Mucosa of rectum (tissue), 2 donors: Measurements from ENCODE around the gene KCTD14.
"Not testable (repeated sequence)": the region's sequence is repeated elsewhere in the genome, so short reads cannot be mapped to it uniquely, and the experiment has no call there.

Experiments
- H3K27ac ChIP-seq, 2 donors: one replicate each; pipeline ENCODE4 v1.7.0; 2013; ENCODE audit warnings: inconsistent platforms in 2 of 2, low read depth in 2 of 2, low read length in 2 of 2
- H3K27me3 ChIP-seq, 2 donors: one replicate each; pipeline ENCODE4 v1.7.0; 2013; ENCODE audit warnings: low read length in 2 of 2; ENCODE audit not compliant: control insufficient read depth in 2 of 2, insufficient read depth in 2 of 2
- H3K36me3 ChIP-seq, 2 donors: one replicate each; pipeline ENCODE4 v1.7.0; 2013; ENCODE audit warnings: low read length in 2 of 2; ENCODE audit not compliant: control insufficient read depth in 2 of 2, insufficient read depth in 2 of 2
- H3K4me1 ChIP-seq, 2 donors: one replicate each; pipeline ENCODE4 v1.7.0; 2013; ENCODE audit warnings: low read length in 2 of 2, mild to moderate bottlenecking in 1 of 2; ENCODE audit not compliant: control insufficient read depth in 2 of 2, insufficient read depth in 2 of 2
- H3K4me3 ChIP-seq, 2 donors: one replicate each; pipeline ENCODE4 v1.7.0; 2013; ENCODE audit warnings: low read length in 2 of 2
- H3K9ac ChIP-seq, 2 donors: one replicate each; pipeline ENCODE4 v1.7.0; 2013; ENCODE audit warnings: low read length in 2 of 2, low read depth in 1 of 2, mild to moderate bottlenecking in 1 of 2
- H3K9me3 ChIP-seq, 2 donors: one replicate each; pipeline ENCODE4 v1.7.0; 2013; ENCODE audit warnings: low read length in 2 of 2; ENCODE audit not compliant: control insufficient read depth in 2 of 2
- donor health status: healthy.
- donor health status: Normal muscosa, but diverticular disease.

KCTD14 gene

GRCh38 chr11:78062671-78063070, 39.6 kb upstream of the KCTD14 start:
- Histone ChIP-seq H3K36me3 (peaks cover 3 to 4% of the 10 kb centered on the region in 2 donors), H3K27ac (no peak overlapping the region), H3K4me1 (no peaks in the 10 kb centered on the region), H3K9ac (no peak overlapping the region), H3K4me3 (no peak overlapping the region), H3K27me3 (no peaks in the 10 kb centered on the region), H3K9me3 (no peaks in the 10 kb centered on the region)

DNA sequence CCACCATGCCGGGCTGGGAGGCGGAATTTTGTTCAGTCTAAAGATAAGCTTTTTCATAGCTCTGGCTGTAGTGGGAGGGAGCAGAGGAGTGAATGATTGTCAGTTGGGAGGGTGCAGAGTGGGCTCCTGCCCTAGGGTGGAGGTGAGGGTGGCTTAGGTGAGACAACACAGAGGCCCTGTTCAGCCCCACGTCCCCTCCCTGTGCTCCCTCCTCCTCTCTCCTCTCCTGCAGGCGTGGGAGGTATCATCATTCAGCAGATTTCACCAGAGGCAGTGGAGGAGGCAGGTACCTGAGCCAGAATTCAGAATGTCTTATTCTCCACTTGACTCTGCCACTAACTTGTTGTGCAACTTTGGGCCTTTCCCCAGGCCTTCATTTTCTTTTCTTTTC, 38.8 kb upstream of the KCTD14 start:
- H3K27ac ChIP-seq, result no peak overlapping the region
- H3K36me3 ChIP-seq, result no peaks in the 10 kb centered on the region
- H3K9ac ChIP-seq, result no peak overlapping the region
- H3K9me3 ChIP-seq, result no peaks in the 10 kb centered on the region
- no peaks in the 10 kb centered on the region for H3K27me3 ChIP-seq
- H3K4me3 ChIP-seq, result no peak overlapping the region
- no peaks in the 10 kb centered on the region for H3K4me1 ChIP-seq

DNA sequence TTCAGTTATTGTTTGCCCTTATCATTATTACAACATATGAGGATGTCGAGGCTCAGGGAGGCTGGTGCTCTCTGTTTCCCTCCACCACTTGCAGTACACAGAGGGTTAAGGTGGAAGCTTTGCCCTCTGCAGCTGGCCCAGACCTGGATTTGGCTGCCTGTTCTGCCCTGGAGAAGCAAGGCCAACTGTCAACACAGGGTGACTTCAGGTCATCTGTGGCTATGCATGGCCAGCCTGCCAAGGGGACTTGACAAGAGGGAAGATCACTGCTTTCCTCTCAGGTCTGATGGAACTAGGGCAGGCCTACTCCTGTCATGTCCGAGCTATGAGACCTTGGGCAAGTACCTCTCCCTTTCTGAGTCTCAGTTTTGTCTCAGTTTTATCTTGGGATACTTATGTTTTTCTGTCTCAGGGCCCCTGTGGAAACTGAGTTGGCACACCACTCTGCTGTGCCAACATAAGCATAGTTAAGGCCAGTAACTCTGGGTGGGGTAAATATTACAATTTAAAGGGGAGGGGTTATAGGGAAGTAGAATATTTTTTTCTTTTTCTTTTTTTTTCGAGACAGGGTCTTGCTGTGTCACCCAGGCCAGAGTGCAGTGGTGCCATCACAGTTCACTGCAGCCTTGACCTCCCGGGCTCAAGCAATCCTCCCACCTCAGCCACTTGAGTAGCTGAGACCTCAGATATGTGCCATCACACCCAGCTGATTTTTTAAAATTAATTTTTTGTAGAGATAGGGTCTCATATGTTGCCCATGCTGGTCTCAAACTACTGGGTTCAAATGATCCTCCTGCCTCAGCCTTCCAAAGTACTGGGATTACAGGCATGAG, 38.2 kb upstream of the KCTD14 start:
- Histone ChIP-seq H3K27me3 (no peaks in the 10 kb centered on the region), H3K36me3 (no peaks in the 10 kb centered on the region), H3K4me3 (no peak overlapping the region), H3K4me1 (no peaks in the 10 kb centered on the region), H3K27ac (no peak overlapping the region), H3K9me3 (no peaks in the 10 kb centered on the region), H3K9ac (no peak overlapping the region)

DNA sequence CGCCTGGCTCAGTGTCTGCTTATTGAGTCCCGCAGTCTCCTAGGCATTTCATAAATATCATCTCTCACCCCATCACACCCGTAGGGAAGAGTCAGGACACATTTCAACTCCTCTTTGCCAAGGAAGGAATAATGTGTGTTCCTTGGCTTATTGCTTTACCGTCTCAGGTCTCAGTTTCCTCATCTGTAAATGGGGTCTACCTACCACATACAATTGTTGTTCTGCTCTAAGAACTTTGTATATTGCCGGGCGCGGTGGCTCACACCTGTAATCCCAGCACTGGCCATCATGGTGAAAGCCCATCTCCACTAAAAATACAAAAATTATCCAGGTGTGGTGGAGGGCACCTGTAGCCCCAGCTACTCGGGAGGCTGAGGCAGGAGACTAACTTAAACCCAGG, 37.5 kb upstream of the KCTD14 start:
- no peaks in the 10 kb centered on the region for H3K36me3 ChIP-seq
- H3K4me3 ChIP-seq, result no peak overlapping the region
- H3K4me1 ChIP-seq, result no peaks in the 10 kb centered on the region
- no peaks in the 10 kb centered on the region for H3K27me3 ChIP-seq
- H3K9me3 ChIP-seq, result no peaks in the 10 kb centered on the region
- H3K9ac ChIP-seq, result no peak overlapping the region
- H3K27ac ChIP-seq, result no peak overlapping the region

DNA sequence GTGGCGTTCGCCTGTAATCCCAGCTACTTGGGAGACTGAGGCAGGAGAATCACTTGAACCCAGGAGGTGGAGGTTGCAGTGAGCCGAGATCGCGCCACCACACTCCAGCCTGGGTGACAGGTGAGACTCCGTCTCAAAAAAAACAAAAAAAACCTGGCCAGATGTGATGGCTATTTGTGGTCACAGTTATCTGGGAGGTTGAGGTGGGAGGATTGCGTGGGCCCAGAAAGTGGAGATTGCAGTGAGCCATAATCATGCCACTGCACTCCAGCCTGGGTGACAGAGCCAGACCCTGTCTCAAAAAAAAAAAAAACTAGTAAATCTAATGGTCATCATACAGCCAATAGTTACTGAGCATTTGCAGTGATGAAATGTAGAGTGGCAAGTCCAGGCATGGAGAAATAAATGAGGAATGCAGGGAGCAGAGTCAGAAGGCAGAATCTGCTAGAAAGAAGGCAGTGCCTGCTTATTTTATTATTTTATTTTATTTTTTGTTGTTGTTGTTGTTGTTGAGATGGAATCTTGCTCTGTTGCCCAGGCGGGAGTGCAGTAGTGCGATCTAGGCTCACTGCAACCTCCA, 36.8 kb upstream of the KCTD14 start:
- H3K4me3 ChIP-seq, H3K27ac ChIP-seq, H3K27me3 ChIP-seq, H3K9ac ChIP-seq, H3K9me3 ChIP-seq, H3K36me3 ChIP-seq, H3K4me1 ChIP-seq: not testable (repeated sequence)

- Histone ChIP-seq H3K27me3 (no peaks in the 10 kb centered on the region), H3K4me1 (no peaks in the 10 kb centered on the region), H3K9me3 (no peaks in the 10 kb centered on the region)
These were observed 34.5 kb upstream of the KCTD14 start for GRCh38 chr11:78057462-78058055.

GRCh38 chr11:78056093-78056492, 33.0 kb upstream of the KCTD14 start:
- H3K4me3 ChIP-seq, result no peak overlapping the region
- no peaks in the 10 kb centered on the region for H3K36me3 ChIP-seq
- H3K9ac ChIP-seq, result no peak overlapping the region
- no peaks in the 10 kb centered on the region for H3K27me3 ChIP-seq
- H3K4me1 ChIP-seq, result no peaks in the 10 kb centered on the region
- H3K9me3 ChIP-seq, result no peaks in the 10 kb centered on the region
- no peak overlapping the region for H3K27ac ChIP-seq

More at GRCh38 chr11:78057462-78058055, 34.5 kb upstream of the KCTD14 start:
- H3K36me3 ChIP-seq, result no peaks in the 10 kb centered on the region
- H3K4me3 ChIP-seq, result no peak overlapping the region
- H3K9ac ChIP-seq, result no peak overlapping the region
- H3K27ac ChIP-seq, result no peak overlapping the region

DNA sequence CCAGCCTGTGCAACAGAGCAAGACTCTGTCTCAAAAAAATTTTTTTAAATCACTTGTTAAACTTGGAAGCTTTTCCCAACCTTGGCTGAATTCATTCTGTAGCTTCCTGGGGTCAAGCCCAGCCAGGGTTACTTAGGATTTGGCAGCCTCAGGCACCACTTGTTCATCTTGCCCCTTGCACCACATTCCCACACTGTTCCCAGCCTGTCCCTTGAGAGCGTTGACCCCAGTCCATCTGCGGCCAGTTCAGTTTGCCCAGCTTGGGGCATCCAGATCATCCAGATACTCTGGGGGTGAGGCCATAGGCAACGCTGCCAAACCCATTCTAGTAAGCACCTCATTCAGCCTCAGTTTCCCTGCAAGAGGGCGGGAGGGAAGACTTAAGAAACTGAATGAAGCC, 31.9 kb upstream of the KCTD14 start:
- no peaks in the 10 kb centered on the region for H3K9me3 ChIP-seq
- no peak overlapping the region for H3K27ac ChIP-seq
- H3K4me3 ChIP-seq, result no peak overlapping the region
- no peaks in the 10 kb centered on the region for H3K27me3 ChIP-seq
- no peaks in the 10 kb centered on the region for H3K4me1 ChIP-seq
- H3K9ac ChIP-seq, result no peak overlapping the region
- H3K36me3 ChIP-seq, result no peaks in the 10 kb centered on the region

GRCh38 chr11:78050964-78051831, 28.1 kb upstream of the KCTD14 start:
- H3K4me3 ChIP-seq, result no peak overlapping the region
- no peak overlapping the region for H3K9ac ChIP-seq
- no peaks in the 10 kb centered on the region for H3K27me3 ChIP-seq
- H3K27ac ChIP-seq, result no peak overlapping the region
- H3K4me1 ChIP-seq, result peaks cover 0 to 2% of the 10 kb centered on the region in 2 donors
- no peaks in the 10 kb centered on the region for H3K36me3 ChIP-seq
- no peaks in the 10 kb centered on the region for H3K9me3 ChIP-seq

- peaks cover 5 to 17% of the 10 kb centered on the region in 2 donors for H3K4me1 ChIP-seq
- H3K4me3 ChIP-seq, result no peak overlapping the region
- H3K27ac ChIP-seq, result no peak overlapping the region
- no peaks in the 10 kb centered on the region for H3K9me3 ChIP-seq
- no peaks in the 10 kb centered on the region for H3K27me3 ChIP-seq
- H3K36me3 ChIP-seq, result no peaks in the 10 kb centered on the region
- H3K9ac ChIP-seq, result no peak overlapping the region
These were observed 26.3 kb upstream of the KCTD14 start for GRCh38 chr11:78049348-78049747.
